MM.1S (cell line): Measurements from ENCODE around the gene ITGB2.

ENCODE experiments used
- DNase-seq: peaks from one replicate; pipeline ENCODE4 v3.0.0-alpha.2; 2015
- H2AFZ ChIP-seq: fragments of 300-600 bp; sonication (generic); 2 replicates; pipeline ENCODE4 v1.6.0; 2016; ENCODE audit warnings: antibody characterized with exemption, low read length
- H3F3A ChIP-seq: fragments of 300-600 bp; sonication (generic); 2 replicates; pipeline ENCODE4 v1.6.1; 2016; ENCODE audit warnings: mild to moderate bottlenecking, antibody characterized with exemption, low read length, moderate library complexity, mixed read lengths; ENCODE audit not compliant: insufficient read depth
- H3K27ac ChIP-seq: fragments of 300-600 bp; sonication (generic); 2 replicates; pipeline ENCODE4 v1.5.1; 2016; ENCODE audit warnings: mild to moderate bottlenecking, low read length
- H3K27me3 ChIP-seq: fragments of 300-600 bp; sonication (generic); replicated peaks from 2 replicates; pipeline ENCODE4 v1.6.0; 2016; ENCODE audit warnings: low read length; ENCODE audit not compliant: insufficient read depth
- H3K36me3 ChIP-seq: fragments of 300-600 bp; sonication (generic); replicated peaks from 2 replicates; pipeline ENCODE4 v1.6.1; 2016; ENCODE audit warnings: mild to moderate bottlenecking, low read length, mixed read lengths; ENCODE audit not compliant: insufficient read depth
- H3K4me1 ChIP-seq: fragments of 300-600 bp; sonication (generic); 2 replicates; pipeline ENCODE4 v1.6.1; 2016; ENCODE audit warnings: low read length, mixed read lengths
- H3K4me2 ChIP-seq: fragments of 300-600 bp; sonication (generic); 2 replicates; pipeline ENCODE4 v1.6.0; 2016; ENCODE audit warnings: low read depth, low read length
- H3K4me3 ChIP-seq: fragments of 300-600 bp; sonication (generic); 2 replicates; pipeline ENCODE4 v1.5.1; 2016; ENCODE audit warnings: low read length, mixed read lengths
- H3K79me2 ChIP-seq: fragments of 300-600 bp; sonication (generic); 2 replicates; pipeline ENCODE4 v1.6.1; 2016; ENCODE audit warnings: mixed run types, low read length, mixed read lengths
- H3K9ac ChIP-seq: fragments of 300-600 bp; sonication (generic); 2 replicates; pipeline ENCODE4 v1.6.1; 2016; ENCODE audit warnings: low read length, mixed read lengths
- H3K9me2 ChIP-seq: fragments of 300-600 bp; sonication (generic); replicated peaks from 2 replicates; pipeline ENCODE4 v1.6.1; 2016; ENCODE audit warnings: mild to moderate bottlenecking, low read length, mixed read lengths; ENCODE audit not compliant: insufficient read depth
- H3K9me3 ChIP-seq: fragments of 300-600 bp; sonication (generic); replicated peaks from 2 replicates; pipeline ENCODE4 v1.6.1; 2016; ENCODE audit warnings: mild to moderate bottlenecking, low read length, mixed read lengths; ENCODE audit not compliant: insufficient read depth
- H4K20me1 ChIP-seq: fragments of 300-600 bp; sonication (generic); 2 replicates; pipeline ENCODE4 v1.6.1; 2016; ENCODE audit warnings: mild to moderate bottlenecking, low read length, moderate library complexity, mixed read lengths; ENCODE audit not compliant: insufficient read depth
- EZH2 ChIP-seq: fragments of 300-600 bp; sonication (generic); optimal IDR thresholded peaks from 2 replicates; pipeline ENCODE3; 2017; ENCODE audit warnings: low read depth, mild to moderate bottlenecking, antibody characterized with exemption, low read length, mixed read lengths
- EZH2phosphoT487 ChIP-seq: fragments of 300-600 bp; sonication (generic); IDR thresholded peaks from 2 replicates; pipeline ENCODE4 v1.6.1; 2018; ENCODE audit warnings: antibody characterized with exemption, low read length
- TF ChIP-seq, protein P1 (sequence below): fragments of 300-600 bp; sonication (generic); IDR thresholded peaks from 2 replicates; pipeline ENCODE4 v1.5.1; 2016; ENCODE audit warnings: antibody characterized with exemption, low read length, mixed read lengths

Gene ITGB2

DNA sequence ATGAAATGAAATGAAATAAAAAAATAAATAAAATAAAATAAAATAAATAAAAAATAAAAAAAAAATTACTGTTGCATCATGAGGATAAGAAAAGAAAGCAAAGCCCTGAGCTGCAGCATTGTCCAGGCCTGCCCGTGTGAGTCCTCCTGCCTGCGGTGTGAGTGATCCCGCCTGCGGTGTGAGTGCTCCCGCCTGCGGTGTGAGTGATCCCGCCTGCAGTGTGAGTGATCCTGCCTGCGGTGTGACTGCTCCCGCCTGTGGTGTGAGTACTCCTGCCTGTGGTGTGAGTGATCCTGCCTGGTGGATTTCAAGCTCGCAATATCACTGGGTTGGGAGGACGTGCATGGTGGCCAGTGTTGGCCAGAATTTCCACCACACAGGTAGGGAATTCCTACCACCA is 24.8 kb downstream of the ITGB2 start:
- no peak overlapping the region for H3K9ac ChIP-seq
- DNase-seq, result no peak
- no peak overlapping the region for H3K4me2 ChIP-seq
- H3K27ac ChIP-seq, result no peak overlapping the region
- no peaks in the 10 kb centered on the region for H3K36me3 ChIP-seq
- H2AFZ ChIP-seq, result no peak overlapping the region
- H3K4me1 ChIP-seq, result no peaks in the 10 kb centered on the region
- H3F3A ChIP-seq, result no peaks in the 10 kb centered on the region
- peaks cover 96% of the 10 kb centered on the region for H3K27me3 ChIP-seq
- H3K9me2 ChIP-seq, result no peaks in the 10 kb centered on the region
- H3K9me3 ChIP-seq, result no peaks in the 10 kb centered on the region
- no peaks in the 10 kb centered on the region for H3K79me2 ChIP-seq
- TF ChIP-seq EZH2, result no peak
- TF ChIP-seq, protein P1, sequence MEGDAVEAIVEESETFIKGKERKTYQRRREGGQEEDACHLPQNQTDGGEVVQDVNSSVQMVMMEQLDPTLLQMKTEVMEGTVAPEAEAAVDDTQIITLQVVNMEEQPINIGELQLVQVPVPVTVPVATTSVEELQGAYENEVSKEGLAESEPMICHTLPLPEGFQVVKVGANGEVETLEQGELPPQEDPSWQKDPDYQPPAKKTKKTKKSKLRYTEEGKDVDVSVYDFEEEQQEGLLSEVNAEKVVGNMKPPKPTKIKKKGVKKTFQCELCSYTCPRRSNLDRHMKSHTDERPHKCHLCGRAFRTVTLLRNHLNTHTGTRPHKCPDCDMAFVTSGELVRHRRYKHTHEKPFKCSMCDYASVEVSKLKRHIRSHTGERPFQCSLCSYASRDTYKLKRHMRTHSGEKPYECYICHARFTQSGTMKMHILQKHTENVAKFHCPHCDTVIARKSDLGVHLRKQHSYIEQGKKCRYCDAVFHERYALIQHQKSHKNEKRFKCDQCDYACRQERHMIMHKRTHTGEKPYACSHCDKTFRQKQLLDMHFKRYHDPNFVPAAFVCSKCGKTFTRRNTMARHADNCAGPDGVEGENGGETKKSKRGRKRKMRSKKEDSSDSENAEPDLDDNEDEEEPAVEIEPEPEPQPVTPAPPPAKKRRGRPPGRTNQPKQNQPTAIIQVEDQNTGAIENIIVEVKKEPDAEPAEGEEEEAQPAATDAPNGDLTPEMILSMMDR, result no peak
- no peak for TF ChIP-seq EZH2phosphoT487
- no peak overlapping the region for H3K4me3 ChIP-seq
- no peaks in the 10 kb centered on the region for H4K20me1 ChIP-seq

DNA sequence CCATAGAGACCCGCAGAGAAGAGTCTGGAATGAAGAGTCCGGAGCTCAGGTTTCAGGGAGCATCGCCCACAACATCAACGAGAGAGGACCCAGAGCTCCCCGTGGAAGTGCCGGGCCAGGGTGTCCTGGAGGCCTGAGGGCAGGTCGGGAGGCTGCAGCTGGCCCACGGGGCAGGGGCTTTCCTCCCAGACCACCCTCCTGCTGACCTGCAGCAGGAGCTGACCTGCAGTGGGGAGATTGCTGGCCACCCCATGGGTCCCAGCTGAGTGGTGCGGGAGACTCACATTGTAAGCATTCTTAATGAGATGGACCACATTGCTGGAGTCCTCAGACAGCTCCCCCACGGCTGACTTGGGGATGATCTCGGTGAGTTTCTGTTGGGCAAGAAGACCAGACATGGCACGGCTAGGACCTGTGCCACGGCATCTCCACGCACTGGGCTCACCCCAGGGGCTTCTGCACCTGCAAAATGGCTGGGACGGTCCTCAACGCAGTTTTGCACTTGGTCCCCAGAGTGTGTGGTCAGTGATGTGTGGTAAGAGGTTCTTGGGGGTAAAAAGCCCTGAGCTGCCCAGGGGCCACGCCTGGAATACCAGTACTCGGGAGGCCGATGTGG is 25.9 kb downstream of the ITGB2 start:
- no peaks in the 10 kb centered on the region for H3K79me2 ChIP-seq
- no peaks in the 10 kb centered on the region for H3K9me2 ChIP-seq
- H3F3A ChIP-seq, result no peaks in the 10 kb centered on the region
- H3K36me3 ChIP-seq, result no peaks in the 10 kb centered on the region
- no peak overlapping the region for H3K4me2 ChIP-seq
- no peaks in the 10 kb centered on the region for H3K9me3 ChIP-seq
- DNase-seq, result no peak
- no peak overlapping the region for H3K27ac ChIP-seq
- no peak overlapping the region for H3K9ac ChIP-seq
- no peak overlapping the region for H2AFZ ChIP-seq
- no peaks in the 10 kb centered on the region for H3K4me1 ChIP-seq
- no peaks in the 10 kb centered on the region for H4K20me1 ChIP-seq
- H3K4me3 ChIP-seq, result no peak overlapping the region
- TF ChIP-seq EZH2 (no peak), EZH2phosphoT487 (no peak)
- TF ChIP-seq, protein P1, result no peak
- peaks cover 96% of the 10 kb centered on the region for H3K27me3 ChIP-seq

DNA sequence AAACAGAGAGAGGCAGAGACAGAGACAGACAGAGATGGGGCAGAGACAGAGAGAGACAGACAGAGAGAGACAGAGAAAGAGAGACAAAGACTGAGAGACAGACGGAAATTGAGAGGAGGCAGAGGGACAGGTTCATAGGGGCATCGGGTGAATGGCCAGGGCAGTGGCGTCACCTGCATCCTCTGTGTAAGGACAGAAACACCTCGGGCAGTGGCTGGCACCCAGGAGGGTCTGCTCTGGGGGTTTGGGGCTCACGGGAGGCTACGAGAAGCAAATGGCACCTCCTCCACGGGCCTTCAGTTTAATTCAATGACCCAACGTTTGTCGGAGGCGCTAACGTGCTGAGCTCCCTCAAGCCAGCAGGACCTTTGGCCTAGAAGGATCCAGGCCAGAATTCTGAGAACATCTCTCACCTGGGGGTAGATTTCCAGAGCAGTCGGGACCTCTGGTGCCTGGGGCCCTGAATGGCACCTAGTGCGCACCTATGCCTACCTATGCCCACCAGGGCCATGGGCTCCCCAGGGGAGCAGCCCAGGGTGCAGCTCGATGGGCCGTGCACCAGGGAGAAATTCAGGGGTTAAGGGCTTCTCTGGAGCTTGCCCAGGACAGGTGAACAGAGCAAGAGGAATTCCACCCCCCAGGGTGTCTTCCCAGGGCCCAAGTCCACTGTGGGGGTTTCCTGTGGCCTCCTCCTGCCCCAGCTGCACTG is 26.6 kb downstream of the ITGB2 start:
- Histone ChIP-seq H2AFZ (no peak overlapping the region), H3K79me2 (no peaks in the 10 kb centered on the region), H3K9me3 (no peaks in the 10 kb centered on the region), H4K20me1 (no peaks in the 10 kb centered on the region), H3K4me2 (no peak overlapping the region), H3K4me1 (no peaks in the 10 kb centered on the region), H3K27me3 (peaks cover 96% of the 10 kb centered on the region), H3K27ac (no peak overlapping the region), H3K9ac (no peak overlapping the region), H3K9me2 (no peaks in the 10 kb centered on the region), H3K36me3 (no peaks in the 10 kb centered on the region), H3K4me3 (no peak overlapping the region), H3F3A (no peaks in the 10 kb centered on the region)
- DNase-seq, result no peak
- TF ChIP-seq EZH2phosphoT487 (no peak), EZH2 (no peak)
- TF ChIP-seq, protein P1, result no peak
